Sigmoid colon (tissue), 7 donors: ENCODE measurements around the gene ARL11. TPM values are rescaled to one million over a fixed set of nuclear protein-coding genes. Genes with fewer than 3 reads are reported as not detected.
"Not testable (repeated sequence)": the region's sequence is repeated elsewhere in the genome, so short reads cannot be mapped to it uniquely, and the experiment has no call there.

ENCODE experiments used
- DNase-seq: peaks from one replicate; pipeline ENCODE4 v3.0.0-alpha.2; 2019
- H3K27ac ChIP-seq, 4 donors: fragments of 200-600 bp; sonication (generic); one replicate each; pipeline ENCODE4 v1.5.1; 2016 to 2019; ENCODE audit warnings: mild to moderate bottlenecking in 1 of 4
- H3K27me3 ChIP-seq, 3 donors: fragments of 200-600 bp; sonication (generic); one replicate each; pipeline ENCODE4 v1.5.1; 2019; ENCODE audit warnings: mild to moderate bottlenecking in 1 of 3
- H3K36me3 ChIP-seq, 4 donors: fragments of 200-600 bp; sonication (generic); one replicate each; pipeline ENCODE4 v1.5.1; 2016 to 2019
- H3K4me1 ChIP-seq, 4 donors: fragments of 200-600 bp; sonication (generic); one replicate each; pipeline ENCODE4 v1.5.1; 2017 to 2019
- H3K4me3 ChIP-seq, 4 donors: fragments of 200-600 bp; sonication (generic); one replicate each; pipeline ENCODE4 v1.5.1; 2017 to 2019; ENCODE audit warnings: mild to moderate bottlenecking in 2 of 4, moderate library complexity in 1 of 4
- H3K9me3 ChIP-seq, 4 donors: fragments of 200-600 bp in 3 of 4; sonication (generic) in 3 of 4; one replicate each; pipeline versions ENCODE4 v1.5.1 to v1.6.1; 2013 to 2019
- CTCF ChIP-seq, 4 experiments: fragments of 450-650 bp in 3 of 4; fragments of 200-600 bp in 1 of 4; IDR thresholded peaks; one replicate each; pipeline ENCODE4 v1.5.1; 2016 to 2019; ENCODE audit warnings: antibody characterized with exemption in 4 of 4, mild to moderate bottlenecking in 3 of 4, moderate library complexity in 2 of 4
- EP300 ChIP-seq, 4 donors: sonication (generic); formaldehyde crosslinking; IDR thresholded peaks; one replicate each; pipeline ENCODE4 v1.6.1; 2017; ENCODE audit warnings: antibody characterized with exemption in 4 of 4
- POLR2A ChIP-seq, 2 donors: fragments of 450-650 bp; IDR thresholded peaks; one replicate each; pipeline ENCODE4 v1.6.1; 2016; ENCODE audit warnings: antibody characterized with exemption in 2 of 2, mild to moderate bottlenecking in 2 of 2, moderate library complexity in 2 of 2
- POLR2AphosphoS5 ChIP-seq, 4 donors: sonication (generic); formaldehyde crosslinking; IDR thresholded peaks; one replicate each; pipeline ENCODE4 v1.6.1; 2017; ENCODE audit warnings: antibody characterized with exemption in 4 of 4
- WGBS, 2 donors: extraction: QIAGEN DNeasy Blood & Tissue Kit; methylation state at CpG; one replicate each; pipeline ENCODE4 v1.1.7; 2013; 5-methylcytosine and 5-hydroxymethylcytosine counted together
- intact Hi-C: fragments of 100-400 bp; cut with DNase I; formaldehyde crosslinking; loops from one replicate; pipeline ENCODE4 v1.15.1; 2023
- polyA plus RNA-seq, 3 donors: library from polyadenylated mRNA; stranded (reverse); fragments of 200-250 nt; gene quantifications; one replicate each; pipeline ENCODE4 v1.2.3, GENCODE V29; 2013
- total RNA-seq, 4 donors: library from RNA; depleted of rRNA; stranded (reverse); fragments of >200 nt; gene quantifications; one replicate each; pipeline ENCODE4 v1.1.0, GENCODE V29; 2016
- donor health status: healthy with polysubstance abuse.
- donor health status: Bipolar disorder and iron deficiency.
- donor health status: healthy.

ARL11 gene
- total and polyA plus RNA-seq, 7 donors = 0.33 to 2.7 (median 1.2) TPM

DNA sequence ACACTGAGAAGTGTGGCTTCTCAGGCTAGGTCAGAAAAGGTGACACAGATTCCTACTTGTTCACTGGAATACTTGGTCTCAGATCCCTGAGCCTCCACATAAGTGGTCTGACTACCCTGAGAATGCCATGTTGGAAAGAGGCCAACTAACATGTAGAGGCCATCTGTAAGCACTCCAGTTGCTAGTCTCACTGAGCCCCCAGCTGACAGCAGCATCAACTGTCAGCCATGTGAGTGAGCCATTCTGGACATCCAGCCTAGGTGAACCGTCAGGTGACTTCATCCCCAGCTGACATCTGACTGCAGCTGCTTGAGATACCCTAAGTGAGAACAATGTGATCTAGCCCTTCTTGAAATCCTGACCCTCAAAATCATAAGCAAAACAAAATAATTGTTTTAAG lies 18.1 kb upstream of the ARL11 start:
- no peaks in the 10 kb centered on the region for H3K9me3 ChIP-seq
- intact Hi-C loops = no loop called here
- no peak overlapping the region for H3K4me3 ChIP-seq
- no peaks in the 10 kb centered on the region for H3K27me3 ChIP-seq
- no peaks in the 10 kb centered on the region for H3K4me1 ChIP-seq
- no peak for TF ChIP-seq CTCF (IDR thresholded peaks at IDR 0.05)
- no peak for TF ChIP-seq POLR2AphosphoS5 (IDR thresholded peaks at IDR 0.05)
- H3K36me3 ChIP-seq = no peaks in the 10 kb centered on the region
- no peak overlapping the region for H3K27ac ChIP-seq
- DNase-seq = no peak
- 78 to 86% methylated on average over 1 of the region's 1 CpG for WGBS, 2 donors

- intact Hi-C loops = not testable (repeated sequence)
Measured at GRCh38 chr13:49612042-49612441, 16.3 kb upstream of the ARL11 start.

GRCh38 chr13:49615836-49616675 lies 12.3 kb upstream of the ARL11 start:
- WGBS, 2 donors = 63 to 89% methylated on average over 8 of the region's 8 CpGs
- H3K4me1 ChIP-seq = peaks cover 0 to 11% (median 5%) of the 10 kb centered on the region in 4 donors
- no peak overlapping the region for H3K4me3 ChIP-seq
- no peaks in the 10 kb centered on the region for H3K27me3 ChIP-seq
- peak overlapping the region in 1 of 4 donors; percentile 34 for H3K27ac ChIP-seq
- TF ChIP-seq CTCF (IDR thresholded peaks at IDR 0.05) (no peak), EP300 (IDR thresholded peaks at IDR 0.05) (no peak), POLR2AphosphoS5 (IDR thresholded peaks at IDR 0.05) (no peak), POLR2A (IDR thresholded peaks at IDR 0.05) (no peak)
- H3K36me3 ChIP-seq = no peaks in the 10 kb centered on the region
- no peak for DNase-seq
- intact Hi-C loops = no loop called here
- H3K9me3 ChIP-seq = no peaks in the 10 kb centered on the region

More at GRCh38 chr13:49612042-49612441, 16.3 kb upstream of the ARL11 start:
- not testable (repeated sequence) for H3K27me3 ChIP-seq, DNase-seq, H3K4me3 ChIP-seq, H3K27ac ChIP-seq, H3K9me3 ChIP-seq, H3K36me3 ChIP-seq
- peaks cover 0 to 11% (median 5%) of the 10 kb centered on the region in 4 donors for H3K4me1 ChIP-seq
- WGBS, 2 donors = 95 to 96% methylated on average over 3 of the region's 3 CpGs

GRCh38 chr13:49616676-49617065 lies 11.6 kb upstream of the ARL11 start:
- Histone ChIP-seq H3K36me3 (no peaks in the 10 kb centered on the region), H3K9me3 (no peaks in the 10 kb centered on the region), H3K27ac (peak overlapping the region in 1 of 4 donors; percentile 34), H3K4me3 (no peak overlapping the region), H3K27me3 (no peaks in the 10 kb centered on the region), H3K4me1 (peaks cover 0 to 11% (median 5%) of the 10 kb centered on the region in 4 donors)
- no peak for DNase-seq
- 96 to 97% methylated on average over 3 of the region's 3 CpGs for WGBS, 2 donors
- intact Hi-C loops = no loop called here
- TF ChIP-seq POLR2AphosphoS5 (IDR thresholded peaks at IDR 0.05) (no peak), EP300 (IDR thresholded peaks at IDR 0.05) (no peak), POLR2A (IDR thresholded peaks at IDR 0.05) (no peak), CTCF (IDR thresholded peaks at IDR 0.05) (no peak)

- intact Hi-C loops = no loop called here
- H3K36me3 ChIP-seq = no peaks in the 10 kb centered on the region
- no peak overlapping the region for H3K4me3 ChIP-seq
- H3K27ac ChIP-seq = no peak overlapping the region
- WGBS, 2 donors = 52 to 63% methylated on average over 22 of the region's 22 CpGs
- no peak for DNase-seq
- no peaks in the 10 kb centered on the region for H3K9me3 ChIP-seq
- TF ChIP-seq POLR2AphosphoS5 (IDR thresholded peaks at IDR 0.05) = no peak
- no peak for TF ChIP-seq CTCF (IDR thresholded peaks at IDR 0.05)
- TF ChIP-seq EP300 (IDR thresholded peaks at IDR 0.05) = no peak
- no peak for TF ChIP-seq POLR2A (IDR thresholded peaks at IDR 0.05)
- H3K4me1 ChIP-seq = peaks cover 0 to 11% (median 5%) of the 10 kb centered on the region in 4 donors
- no peaks in the 10 kb centered on the region for H3K27me3 ChIP-seq
Measured at GRCh38 chr13:49620170-49620621, 8.1 kb upstream of the ARL11 start.
